ENCODE measurements around the gene C1orf21.

The C1orf21 gene

GRCh38 chr1:184383772-184384323 is 3.0 kb upstream of the C1orf21 start:
- DNase-seq (ENCODE audit: low read depth): no peak
- TF ChIP-seq CTCF (IDR thresholded peaks at IDR 0.05; ENCODE audit: control insufficient read depth, insufficient read depth, low read depth, low read length, missing control alignments): no peak
- no peak overlapping the region for H3K4me3 ChIP-seq (ENCODE audit: control insufficient read depth, low read depth, low read length)

- H3K4me3 ChIP-seq (ENCODE audit: control insufficient read depth, low read depth, low read length): peak overlapping the region; percentile 74
- TF ChIP-seq CTCF (IDR thresholded peaks at IDR 0.05; ENCODE audit: control insufficient read depth, insufficient read depth, low read depth, low read length, missing control alignments): no peak
- no peak for DNase-seq (ENCODE audit: low read depth)
Measured at GRCh38 chr1:184385865-184386311, 941 bp upstream of the C1orf21 start.

- TF ChIP-seq CTCF (IDR thresholded peaks at IDR 0.05; ENCODE audit: control insufficient read depth, insufficient read depth, low read depth, low read length, missing control alignments): no peak
- peak overlapping the region; percentile 74 for H3K4me3 ChIP-seq (ENCODE audit: control insufficient read depth, low read depth, low read length)
- DNase-seq (ENCODE audit: low read depth): no peak
Measured at GRCh38 chr1:184387069-184387475, 243 bp downstream of the C1orf21 start.

- TF ChIP-seq CTCF (IDR thresholded peaks at IDR 0.05; ENCODE audit: control insufficient read depth, insufficient read depth, low read depth, low read length, missing control alignments): no peak
- no peak for DNase-seq (ENCODE audit: low read depth)
- H3K4me3 ChIP-seq (ENCODE audit: control insufficient read depth, low read depth, low read length): peak overlapping the region; percentile 74
Measured at GRCh38 chr1:184387476-184388318, 868 bp downstream of the C1orf21 start.

GRCh38 chr1:184388319-184388889 is 1.6 kb downstream of the C1orf21 start:
- DNase-seq (ENCODE audit: low read depth): peak; percentile 51
- H3K4me3 ChIP-seq (ENCODE audit: control insufficient read depth, low read depth, low read length): peak overlapping the region; percentile 74
- TF ChIP-seq CTCF (IDR thresholded peaks at IDR 0.05; ENCODE audit: control insufficient read depth, insufficient read depth, low read depth, low read length, missing control alignments): no peak

GRCh38 chr1:184388971-184389370 is 2.1 kb downstream of the C1orf21 start:
- no peak for DNase-seq (ENCODE audit: low read depth)
- no peak overlapping the region for H3K4me3 ChIP-seq (ENCODE audit: control insufficient read depth, low read depth, low read length)
- no peak for TF ChIP-seq CTCF (IDR thresholded peaks at IDR 0.05; ENCODE audit: control insufficient read depth, insufficient read depth, low read depth, low read length, missing control alignments)
